Middle frontal gyrus (tissue), 1 donor: ENCODE results near the gene BLOC1S5.

Experiments used
- DNase-seq: peaks from one replicate; pipeline ENCODE4 v3.0.0-alpha.2; 2015; ENCODE audit warnings: low spot score; ENCODE audit errors: extremely low spot score

The BLOC1S5 gene

GRCh38 chr6:8063761-8064637, at the start of gene BLOC1S5:
TSS of gene BLOC1S5 (minus strand) at chr6:8064389. CDS start at chr6:8064376, 13 bp downstream.
- DNase-seq: peak; percentile 95

GRCh38 chr6:8113131-8113654, 49.0 kb upstream of the BLOC1S5 start:
- DNase-seq: no peak

GRCh38 chr6:8110725-8111124, 46.5 kb upstream of the BLOC1S5 start:
- DNase-seq: no peak

- DNase-seq: no peak
Measured at GRCh38 chr6:8110117-8110721, 46.0 kb upstream of the BLOC1S5 start.

- no peak for DNase-seq
Measured at GRCh38 chr6:8108759-8109539, 44.8 kb upstream of the BLOC1S5 start.

- DNase-seq: no peak
Measured at GRCh38 chr6:8108031-8108660, 44.0 kb upstream of the BLOC1S5 start.

GRCh38 chr6:8105791-8106190, 41.6 kb upstream of the BLOC1S5 start:
- DNase-seq: no peak

GRCh38 chr6:8103726-8104125, 39.5 kb upstream of the BLOC1S5 start:
- no peak for DNase-seq

GRCh38 chr6:8102122-8102958, 38.2 kb upstream of the BLOC1S5 start, which contains the start of gene EEF1E1:
TSS of gene EEF1E1 (minus strand) at chr6:8102548. CDS start at chr6:8102521, 27 bp downstream.
- peak; percentile 82 for DNase-seq

GRCh38 chr6:8100159-8100854, 36.1 kb upstream of the BLOC1S5 start:
- DNase-seq: no peak

GRCh38 chr6:8090650-8091049, 26.5 kb upstream of the BLOC1S5 start:
- no peak for DNase-seq

- no peak for DNase-seq
Measured at GRCh38 chr6:8088886-8089285, 24.7 kb upstream of the BLOC1S5 start.

- no peak for DNase-seq
Measured at GRCh38 chr6:8087870-8088754, 23.9 kb upstream of the BLOC1S5 start.

GRCh38 chr6:8086755-8087306, 22.6 kb upstream of the BLOC1S5 start:
- no peak for DNase-seq

GRCh38 chr6:8085053-8085511, 20.9 kb upstream of the BLOC1S5 start:
- no peak for DNase-seq

- no peak for DNase-seq
Measured at GRCh38 chr6:8084586-8084985, 20.4 kb upstream of the BLOC1S5 start.

- no peak for DNase-seq
Measured at GRCh38 chr6:8082954-8083858, 19.0 kb upstream of the BLOC1S5 start.
